Liver (tissue), 9 donors: ENCODE data around the gene MAPKAPK2. TPM values are rescaled to one million over a fixed set of nuclear protein-coding genes. Genes with fewer than 3 reads are reported as not detected.

Experiments used
- DNase-seq: peaks from one replicate; pipeline ENCODE4 v3.0.0-alpha.2; 2017; ENCODE audit warnings: low spot score
- H3K27ac ChIP-seq, 2 donors: one replicate each; pipeline ENCODE4 v1.7.0; 2013; ENCODE audit warnings: inconsistent platforms in 2 of 2, low read length in 2 of 2, control low read depth in 1 of 2, low read depth in 1 of 2, mild to moderate bottlenecking in 1 of 2
- H3K27me3 ChIP-seq, 4 donors: one replicate each; pipeline versions ENCODE4 v1.6.1 to v1.7.0; 2013; ENCODE audit warnings: low read length in 3 of 4, inconsistent platforms in 1 of 4, mild to moderate bottlenecking in 1 of 4, moderate library complexity in 1 of 4; ENCODE audit not compliant: control insufficient read depth in 4 of 4, insufficient read depth in 4 of 4
- H3K36me3 ChIP-seq, 4 donors: one replicate each; pipeline versions ENCODE4 v1.6.1 to v1.7.0; 2013; ENCODE audit warnings: low read length in 3 of 4, mild to moderate bottlenecking in 3 of 4, low read depth in 1 of 4, moderate library complexity in 1 of 4; ENCODE audit not compliant: control insufficient read depth in 4 of 4, insufficient read depth in 3 of 4
- H3K4me1 ChIP-seq, 4 donors: one replicate each; pipeline versions ENCODE4 v1.6.1 to v1.7.0; 2013; ENCODE audit warnings: low read length in 3 of 4, mild to moderate bottlenecking in 3 of 4, moderate library complexity in 1 of 4; ENCODE audit not compliant: control insufficient read depth in 4 of 4, insufficient read depth in 4 of 4
- H3K4me3 ChIP-seq, 3 donors: one replicate each; pipeline versions ENCODE4 v1.6.1 to v1.7.0; 2013; ENCODE audit warnings: low read length in 3 of 3, control low read depth in 1 of 3, low read depth in 1 of 3, mild to moderate bottlenecking in 1 of 3
- H3K9ac ChIP-seq, 2 donors: one replicate each; pipeline ENCODE4 v1.7.0; 2013; ENCODE audit warnings: low read length in 2 of 2, mild to moderate bottlenecking in 2 of 2, moderate library complexity in 2 of 2, control low read depth in 1 of 2, low read depth in 1 of 2
- H3K9me3 ChIP-seq, 4 donors: one replicate each; pipeline versions ENCODE4 v1.6.1 to v1.7.0; 2013; ENCODE audit warnings: low read length in 3 of 4; ENCODE audit not compliant: control insufficient read depth in 4 of 4
- EGR1 ChIP-seq, 2 donors: IDR thresholded peaks; 2 replicates each; pipeline ENCODE4 v1.6.1; 2016 to 2018; ENCODE audit warnings: antibody characterized with exemption in 2 of 2, low read depth in 2 of 2
- FOXA1 ChIP-seq: IDR thresholded peaks from 2 replicates; pipeline ENCODE4 v1.6.1; 2016; ENCODE audit warnings: antibody characterized with exemption
- FOXA2 ChIP-seq: IDR thresholded peaks from 2 replicates; pipeline ENCODE4 v1.6.1; 2016; ENCODE audit warnings: antibody characterized with exemption
- GABPA ChIP-seq, 2 donors: IDR thresholded peaks in 1 of 2; conservative IDR thresholded peaks in 1 of 2; 2 replicates each; pipeline ENCODE4 v1.6.1; 2016; ENCODE audit warnings: antibody characterized with exemption in 2 of 2, mild to moderate bottlenecking in 1 of 2, moderate library complexity in 1 of 2
- HNF4A ChIP-seq, 2 donors: conservative IDR thresholded peaks; 2 replicates each; pipeline ENCODE4 v1.6.1; 2016; ENCODE audit warnings: antibody characterized with exemption in 2 of 2, mild to moderate bottlenecking in 2 of 2
- HNF4G ChIP-seq: IDR thresholded peaks from 2 replicates; pipeline ENCODE4 v1.6.1; 2016; ENCODE audit warnings: antibody characterized with exemption
- JUND ChIP-seq, 2 donors: IDR thresholded peaks; 2 replicates each; pipeline ENCODE4 v1.6.1; 2016; ENCODE audit warnings: antibody characterized with exemption in 2 of 2
- MAX ChIP-seq: IDR thresholded peaks from 2 replicates; pipeline ENCODE4 v1.6.1; 2016; ENCODE audit warnings: antibody characterized with exemption
- NR2F2 ChIP-seq: IDR thresholded peaks from 2 replicates; pipeline ENCODE4 v1.6.1; 2016; ENCODE audit warnings: antibody characterized with exemption
- RAD21 ChIP-seq, 2 donors: IDR thresholded peaks; 2 replicates each; pipeline ENCODE4 v1.6.1; 2016; ENCODE audit warnings: antibody characterized with exemption in 2 of 2, mild to moderate bottlenecking in 2 of 2
- REST ChIP-seq: IDR thresholded peaks from 2 replicates; pipeline ENCODE4 v1.6.1; 2016; ENCODE audit warnings: antibody characterized with exemption, mild to moderate bottlenecking
- RXRA ChIP-seq, 2 donors: IDR thresholded peaks; 2 replicates each; pipeline ENCODE4 v1.6.1; 2017 to 2018; ENCODE audit warnings: antibody characterized with exemption in 2 of 2, mild to moderate bottlenecking in 1 of 2
- SP1 ChIP-seq: IDR thresholded peaks from 2 replicates; pipeline ENCODE4 v1.6.1; 2018; ENCODE audit warnings: antibody characterized with exemption, mild to moderate bottlenecking
- TAF1 ChIP-seq: conservative IDR thresholded peaks from 2 replicates; pipeline ENCODE4 v1.6.1; 2016; ENCODE audit warnings: antibody characterized with exemption, mild to moderate bottlenecking
- YY1 ChIP-seq: IDR thresholded peaks from 2 replicates; pipeline ENCODE4 v1.6.1; 2016; ENCODE audit warnings: antibody characterized with exemption, mild to moderate bottlenecking
- ZBTB33 ChIP-seq: IDR thresholded peaks from 2 replicates; pipeline ENCODE4 v1.6.1; 2016; ENCODE audit warnings: antibody characterized with exemption
- WGBS: extraction: QIAGEN DNeasy Blood & Tissue Kit; methylation state at CpG from one replicate; pipeline ENCODE4 v1.1.7; 2013; 5-methylcytosine and 5-hydroxymethylcytosine counted together
- polyA plus RNA-seq, 2 donors: library from polyadenylated mRNA; stranded (reverse) in 1 of 2; unstranded in 1 of 2; fragments of 200-250 nt in 1 of 2; fragments of >200 nt in 1 of 2; fragmentation: Nextera tagmentation in 1 of 2; extraction: Ambion mirVana in 1 of 2; gene quantifications; one replicate each; pipeline versions ENCODE4 v1.2.1 to v1.2.3, GENCODE V29; 2013 to 2015
- total RNA-seq, 2 donors: library from RNA; depleted of rRNA; stranded (reverse); fragments of >200 nt; gene quantifications; one replicate each; pipeline ENCODE4 v1.2.3, GENCODE V29; 2014
- TF ChIP-seq, protein P1 (sequence below): IDR thresholded peaks from 2 replicates; pipeline ENCODE4 v1.6.1; 2016; ENCODE audit warnings: antibody characterized with exemption
- TF ChIP-seq, protein P2 (sequence below): fragments of 150-350 bp; IDR thresholded peaks from 2 replicates; pipeline ENCODE4 v1.5.1; 2017; ENCODE audit warnings: improper control_type of control experiment, low read depth, low read length; ENCODE audit not compliant: missing input control
- donor health status: healthy.
- donor health status: healthy.
- donor health status: healthy.
- donor health status: healthy.
- donor health status: healthy.

MAPKAPK2 gene
- total and polyA plus RNA-seq, 4 donors: 7.5 to 24.5 (median 14.7) TPM

DNA sequence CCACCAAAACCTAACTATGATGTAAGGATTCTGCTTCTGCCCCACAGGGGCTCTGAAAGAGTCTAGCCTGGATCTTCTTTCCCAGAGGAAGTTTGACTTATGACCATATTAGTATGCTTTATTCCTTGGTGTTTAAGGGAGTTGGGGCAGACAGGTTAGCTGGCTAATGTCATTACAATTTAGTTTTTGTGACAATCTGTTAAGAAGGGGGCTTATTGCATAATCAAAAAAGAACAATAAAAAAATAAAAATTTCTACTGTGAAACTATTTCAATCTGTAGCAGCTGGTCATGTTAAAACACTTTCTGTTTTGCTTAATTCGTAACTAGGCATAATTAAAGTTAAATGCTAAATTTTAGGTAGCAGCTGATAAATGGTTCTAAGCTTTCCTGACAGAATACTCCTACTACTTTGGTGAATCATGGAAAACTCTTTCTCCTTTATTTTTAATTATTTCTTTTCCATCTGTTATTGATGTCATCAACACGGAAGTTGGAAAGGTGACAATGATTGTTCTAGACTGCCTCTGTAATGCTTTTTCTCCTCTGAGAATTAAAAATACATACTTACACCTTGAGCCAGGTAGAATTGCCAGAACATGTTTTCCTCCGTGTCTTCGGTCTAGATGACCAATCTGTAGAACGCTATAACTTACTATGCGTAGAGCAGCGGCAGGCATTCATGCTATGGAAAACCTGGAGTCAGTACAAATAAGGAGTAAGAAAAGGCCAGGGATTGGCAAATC is 30.8 kb upstream of the MAPKAPK2 start:
- WGBS: 93% methylated on average over 7 of the region's 7 CpGs
- H3K4me3 ChIP-seq: no peak overlapping the region
- H3K9me3 ChIP-seq: no peaks in the 10 kb centered on the region
- no peaks in the 10 kb centered on the region for H3K36me3 ChIP-seq
- H3K4me1 ChIP-seq: peaks cover 0 to 4% (median 0%) of the 10 kb centered on the region in 4 donors
- no peak for DNase-seq
- H3K9ac ChIP-seq: no peak overlapping the region
- H3K27ac ChIP-seq: no peak overlapping the region
- no peaks in the 10 kb centered on the region for H3K27me3 ChIP-seq
- TF ChIP-seq JUND (IDR thresholded peaks at IDR 0.05): no peak
- no peak for TF ChIP-seq MAX

GRCh38 chr1:206654828-206655227 is 29.9 kb upstream of the MAPKAPK2 start:
- H3K36me3 ChIP-seq: no peaks in the 10 kb centered on the region
- H3K9me3 ChIP-seq: no peaks in the 10 kb centered on the region
- no peaks in the 10 kb centered on the region for H3K27me3 ChIP-seq
- no peak overlapping the region for H3K27ac ChIP-seq
- no peak overlapping the region for H3K9ac ChIP-seq
- DNase-seq: no peak
- WGBS: 82% methylated on average over 2 of the region's 2 CpGs
- TF ChIP-seq MAX (no peak), FOXA2 (no peak), NR2F2 (no peak), TAF1 (no peak), FOXA1 (no peak), HNF4G (no peak), GABPA (IDR thresholded peaks at IDR 0.05 in 1 of 2, conservative IDR thresholded peaks at IDR 0.05 in 1 of 2) (no peak), HNF4A (conservative IDR thresholded peaks at IDR 0.05) (no peak), REST (no peak), SP1 (no peak), YY1 (no peak), RAD21 (IDR thresholded peaks at IDR 0.05) (no peak), ZBTB33 (no peak), RXRA (IDR thresholded peaks at IDR 0.05) (no peak), JUND (IDR thresholded peaks at IDR 0.05) (no peak), EGR1 (IDR thresholded peaks at IDR 0.05; ENCODE audit: low read depth in 2 of 2) (no peak)
- TF ChIP-seq, protein P1, sequence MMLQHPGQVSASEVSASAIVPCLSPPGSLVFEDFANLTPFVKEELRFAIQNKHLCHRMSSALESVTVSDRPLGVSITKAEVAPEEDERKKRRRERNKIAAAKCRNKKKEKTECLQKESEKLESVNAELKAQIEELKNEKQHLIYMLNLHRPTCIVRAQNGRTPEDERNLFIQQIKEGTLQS: no peak
- TF ChIP-seq, protein P2, sequence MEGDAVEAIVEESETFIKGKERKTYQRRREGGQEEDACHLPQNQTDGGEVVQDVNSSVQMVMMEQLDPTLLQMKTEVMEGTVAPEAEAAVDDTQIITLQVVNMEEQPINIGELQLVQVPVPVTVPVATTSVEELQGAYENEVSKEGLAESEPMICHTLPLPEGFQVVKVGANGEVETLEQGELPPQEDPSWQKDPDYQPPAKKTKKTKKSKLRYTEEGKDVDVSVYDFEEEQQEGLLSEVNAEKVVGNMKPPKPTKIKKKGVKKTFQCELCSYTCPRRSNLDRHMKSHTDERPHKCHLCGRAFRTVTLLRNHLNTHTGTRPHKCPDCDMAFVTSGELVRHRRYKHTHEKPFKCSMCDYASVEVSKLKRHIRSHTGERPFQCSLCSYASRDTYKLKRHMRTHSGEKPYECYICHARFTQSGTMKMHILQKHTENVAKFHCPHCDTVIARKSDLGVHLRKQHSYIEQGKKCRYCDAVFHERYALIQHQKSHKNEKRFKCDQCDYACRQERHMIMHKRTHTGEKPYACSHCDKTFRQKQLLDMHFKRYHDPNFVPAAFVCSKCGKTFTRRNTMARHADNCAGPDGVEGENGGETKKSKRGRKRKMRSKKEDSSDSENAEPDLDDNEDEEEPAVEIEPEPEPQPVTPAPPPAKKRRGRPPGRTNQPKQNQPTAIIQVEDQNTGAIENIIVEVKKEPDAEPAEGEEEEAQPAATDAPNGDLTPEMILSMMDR: no peak
- no peak overlapping the region for H3K4me3 ChIP-seq
- peaks cover 0 to 13% (median 5%) of the 10 kb centered on the region in 4 donors for H3K4me1 ChIP-seq
